ENCODE results near the gene WNT3A. TPM values are rescaled to one million over a fixed set of nuclear protein-coding genes. Genes with fewer than 3 reads are reported as not detected.

WNT3A gene
- total RNA-seq, 4 donors from 2014 or later, result not detected

GRCh38 chr1:228022571-228023293 lies 15.9 kb downstream of the WNT3A start:
- no peak for TF ChIP-seq CTCF (IDR thresholded peaks at IDR 0.05; ENCODE audit: low read depth)

GRCh38 chr1:228023294-228023639 lies 16.5 kb downstream of the WNT3A start:
- TF ChIP-seq CTCF (IDR thresholded peaks at IDR 0.05; ENCODE audit: low read depth), result no peak

- TF ChIP-seq CTCF (IDR thresholded peaks at IDR 0.05; ENCODE audit: low read depth), result no peak
Observed at GRCh38 chr1:228029281-228029680, 22.5 kb downstream of the WNT3A start.

GRCh38 chr1:228030451-228031201 lies 23.8 kb downstream of the WNT3A start:
- TF ChIP-seq CTCF (IDR thresholded peaks at IDR 0.05; ENCODE audit: low read depth), result no peak

DNA sequence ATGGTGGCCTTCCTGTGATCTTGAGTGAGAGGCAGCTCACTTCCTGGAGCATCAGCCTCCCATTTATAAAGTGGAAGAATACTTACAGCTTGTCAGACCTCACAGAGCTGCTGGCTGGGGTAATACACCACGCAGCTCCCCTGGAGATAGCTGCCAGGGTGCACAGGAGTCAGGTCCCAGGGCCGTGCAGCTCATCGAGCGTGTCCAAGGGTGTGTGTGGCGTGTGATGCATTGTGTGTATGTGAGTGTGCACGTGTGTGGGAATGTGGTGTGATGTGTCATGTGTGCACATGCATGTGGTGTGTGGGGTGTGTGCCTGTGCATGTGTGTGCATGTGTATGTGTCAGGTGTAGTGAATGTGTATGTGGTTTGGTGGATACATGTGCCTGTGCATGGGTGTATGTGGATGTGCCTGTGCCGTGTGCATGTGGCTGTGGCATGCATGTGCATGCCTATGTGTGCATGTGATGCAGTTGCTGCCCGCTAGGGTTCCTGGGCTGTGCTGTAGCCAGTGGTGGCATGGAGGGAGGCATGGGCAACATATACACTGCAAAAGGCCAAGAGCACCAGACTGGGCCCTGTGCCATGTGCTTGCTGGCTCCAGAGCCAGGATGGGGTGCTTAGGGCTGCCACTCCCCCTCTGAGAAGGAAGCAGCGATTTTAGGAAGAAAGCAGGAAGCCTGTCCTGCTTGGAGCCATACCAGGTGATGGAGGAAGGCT lies 24.6 kb downstream of the WNT3A start:
- no peak for TF ChIP-seq CTCF (IDR thresholded peaks at IDR 0.05; ENCODE audit: low read depth)

DNA sequence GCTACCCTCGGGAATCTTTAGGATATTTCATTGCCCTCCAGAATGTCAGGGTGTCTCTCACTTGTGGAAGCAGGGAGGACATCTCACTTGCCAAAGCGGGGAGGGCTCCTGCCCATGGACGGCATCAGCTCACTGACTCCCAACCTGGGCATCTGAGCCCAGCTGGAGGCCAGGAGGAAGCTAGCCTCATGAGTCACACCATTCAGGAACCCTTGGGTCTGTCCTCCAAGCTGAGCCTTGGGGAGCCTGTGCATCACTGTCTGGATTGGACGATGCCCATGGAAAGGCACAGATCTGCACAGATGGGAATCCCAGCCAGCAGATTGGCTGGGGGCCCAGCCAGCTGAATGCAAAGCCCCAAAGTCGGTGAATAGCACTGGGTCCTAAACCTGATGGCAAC lies 25.2 kb downstream of the WNT3A start:
- TF ChIP-seq CTCF (IDR thresholded peaks at IDR 0.05; ENCODE audit: low read depth), result no peak

GRCh38 chr1:228033376-228033775 lies 26.6 kb downstream of the WNT3A start:
- no peak for TF ChIP-seq CTCF (IDR thresholded peaks at IDR 0.05; ENCODE audit: low read depth)
